Measurements from ENCODE around the gene HOXB5.

HOXB5 gene

DNA sequence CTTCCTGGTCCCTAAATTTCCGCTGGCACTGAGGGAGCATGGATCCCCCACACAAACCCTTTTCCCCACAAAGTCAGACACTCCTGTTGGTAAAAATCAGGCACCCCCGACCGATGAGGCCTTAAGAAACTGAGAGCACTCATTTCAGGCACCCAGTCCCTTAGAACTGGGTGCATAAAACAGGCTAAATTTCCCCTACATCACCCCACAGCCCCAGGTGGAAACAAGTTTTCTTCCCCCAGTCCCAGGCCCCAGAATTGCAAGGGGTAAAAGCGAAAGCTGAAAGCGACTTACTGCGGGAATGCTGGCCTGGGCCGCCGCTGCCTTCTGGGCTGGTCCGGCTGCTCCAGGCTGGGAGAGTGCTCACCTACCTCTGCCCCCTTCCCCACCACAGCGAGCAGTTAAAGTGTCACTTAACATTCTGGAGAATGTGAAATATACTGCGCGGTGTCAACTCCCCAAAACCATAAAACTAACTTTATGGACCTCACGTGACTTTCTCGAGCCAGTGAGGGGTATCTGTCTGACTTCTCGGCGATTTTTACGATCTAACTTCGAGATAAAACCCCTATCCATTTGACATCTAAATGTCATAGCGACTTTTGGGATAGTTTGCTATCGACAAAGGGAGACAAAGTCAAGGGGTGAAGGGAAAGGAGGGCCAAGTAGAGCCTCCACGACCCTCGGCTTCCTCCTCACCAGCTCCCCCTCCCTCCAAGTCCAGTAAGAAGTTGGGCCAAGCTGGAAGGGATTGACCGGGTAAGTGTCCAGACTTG, 3.6 kb downstream of the HOXB5 start, which contains the start of gene HOXB3:
Gene HOXB3 (minus strand): TSS at position 411 of the 776 bp plus-strand sequence. CDS start 37,767 bp downstream, outside the sequence.
- TF ChIP-seq, protein P1, sequence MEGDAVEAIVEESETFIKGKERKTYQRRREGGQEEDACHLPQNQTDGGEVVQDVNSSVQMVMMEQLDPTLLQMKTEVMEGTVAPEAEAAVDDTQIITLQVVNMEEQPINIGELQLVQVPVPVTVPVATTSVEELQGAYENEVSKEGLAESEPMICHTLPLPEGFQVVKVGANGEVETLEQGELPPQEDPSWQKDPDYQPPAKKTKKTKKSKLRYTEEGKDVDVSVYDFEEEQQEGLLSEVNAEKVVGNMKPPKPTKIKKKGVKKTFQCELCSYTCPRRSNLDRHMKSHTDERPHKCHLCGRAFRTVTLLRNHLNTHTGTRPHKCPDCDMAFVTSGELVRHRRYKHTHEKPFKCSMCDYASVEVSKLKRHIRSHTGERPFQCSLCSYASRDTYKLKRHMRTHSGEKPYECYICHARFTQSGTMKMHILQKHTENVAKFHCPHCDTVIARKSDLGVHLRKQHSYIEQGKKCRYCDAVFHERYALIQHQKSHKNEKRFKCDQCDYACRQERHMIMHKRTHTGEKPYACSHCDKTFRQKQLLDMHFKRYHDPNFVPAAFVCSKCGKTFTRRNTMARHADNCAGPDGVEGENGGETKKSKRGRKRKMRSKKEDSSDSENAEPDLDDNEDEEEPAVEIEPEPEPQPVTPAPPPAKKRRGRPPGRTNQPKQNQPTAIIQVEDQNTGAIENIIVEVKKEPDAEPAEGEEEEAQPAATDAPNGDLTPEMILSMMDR (conservative IDR thresholded peaks at IDR 0.05; ENCODE audit: low read depth, low read length) = no peak
- no peak for DNase-seq (ENCODE audit: low read depth)
- H3K4me3 ChIP-seq (ENCODE audit: low read depth, low read length) = no peak within 1 kb of the TSS

DNA sequence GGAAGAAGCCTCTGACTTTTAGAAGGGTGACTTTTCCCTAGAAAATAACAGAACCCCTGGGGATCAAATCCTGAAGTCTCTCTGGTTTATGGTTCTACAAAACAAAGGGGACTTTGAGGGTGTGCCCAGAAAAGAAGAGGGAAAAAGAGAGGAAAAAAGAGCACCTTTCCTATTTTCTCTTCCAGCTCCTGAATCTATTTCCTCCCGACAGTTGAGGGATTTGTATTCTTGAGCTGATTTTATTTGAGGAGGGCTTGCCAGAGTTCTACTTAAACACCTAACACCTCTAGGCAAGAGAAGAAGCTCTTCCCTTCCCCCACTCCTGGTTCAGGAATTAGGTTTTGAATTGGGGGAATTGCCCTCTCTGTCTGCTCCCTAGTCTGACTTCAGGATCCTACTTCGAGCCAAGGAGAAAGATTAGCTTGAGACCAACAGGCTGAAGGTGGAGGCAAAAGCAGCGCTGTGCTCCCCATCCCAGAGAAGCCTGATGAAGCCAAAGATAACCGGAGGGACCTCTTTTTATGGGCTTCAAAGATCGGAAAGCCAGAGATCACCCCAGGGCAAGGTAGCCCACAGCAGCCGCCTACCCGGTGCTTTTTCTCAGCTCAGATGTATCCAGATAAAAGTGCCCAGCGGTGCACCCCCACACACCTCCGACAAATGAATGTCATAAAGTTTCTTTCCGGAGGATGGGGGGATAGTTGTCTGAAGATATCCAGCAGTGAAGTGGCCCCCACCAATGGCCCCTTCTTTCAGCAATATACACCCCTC, 4.3 kb downstream of the HOXB5 start:
- no peak overlapping the region for H3K4me3 ChIP-seq (ENCODE audit: low read depth, low read length)
- TF ChIP-seq, protein P1 (conservative IDR thresholded peaks at IDR 0.05; ENCODE audit: low read depth, low read length) = no peak
- no peak for DNase-seq (ENCODE audit: low read depth)

DNA sequence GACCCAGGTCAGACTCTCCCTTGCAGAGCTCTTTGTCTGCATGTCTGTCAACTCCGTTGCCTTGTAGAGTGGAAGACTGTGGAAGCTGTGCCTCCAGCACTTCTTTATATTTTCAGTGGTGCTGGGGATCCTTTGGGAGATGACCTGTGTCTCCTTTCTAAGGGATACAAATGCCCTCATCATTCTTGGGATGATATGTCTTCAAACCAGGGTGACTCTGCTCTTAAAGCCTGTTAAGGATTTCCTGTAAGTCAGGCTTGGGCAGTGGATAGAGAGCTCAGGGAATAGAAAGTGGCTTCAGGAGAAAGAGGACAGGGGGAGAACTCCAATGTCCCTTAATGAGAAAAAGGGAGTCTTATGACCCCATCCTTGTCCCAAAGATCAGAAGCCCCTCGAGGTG, 5.1 kb downstream of the HOXB5 start:
- DNase-seq (ENCODE audit: low read depth) = no peak
- TF ChIP-seq, protein P1 (conservative IDR thresholded peaks at IDR 0.05; ENCODE audit: low read depth, low read length) = no peak
- no peak overlapping the region for H3K4me3 ChIP-seq (ENCODE audit: low read depth, low read length)

DNA sequence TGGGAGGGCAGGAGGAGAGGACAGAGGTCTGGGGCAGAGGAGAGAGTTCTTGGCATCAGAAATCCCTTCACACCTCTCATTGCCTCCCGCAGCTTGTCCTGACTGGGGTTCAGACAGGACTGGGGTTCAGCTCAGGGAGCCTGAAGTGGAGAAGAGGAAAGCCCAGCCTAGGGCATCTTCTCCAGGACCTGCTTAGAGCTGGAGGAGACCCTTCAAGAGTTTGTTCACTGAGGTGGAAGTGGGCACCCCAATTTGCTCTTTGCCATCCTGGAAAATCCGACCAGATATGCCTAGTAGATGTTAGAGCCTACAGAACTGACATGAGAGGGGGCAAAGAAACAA, 5.5 kb downstream of the HOXB5 start:
- no peak overlapping the region for H3K4me3 ChIP-seq (ENCODE audit: low read depth, low read length)
- TF ChIP-seq, protein P1 (conservative IDR thresholded peaks at IDR 0.05; ENCODE audit: low read depth, low read length) = no peak
- DNase-seq (ENCODE audit: low read depth) = no peak

DNA sequence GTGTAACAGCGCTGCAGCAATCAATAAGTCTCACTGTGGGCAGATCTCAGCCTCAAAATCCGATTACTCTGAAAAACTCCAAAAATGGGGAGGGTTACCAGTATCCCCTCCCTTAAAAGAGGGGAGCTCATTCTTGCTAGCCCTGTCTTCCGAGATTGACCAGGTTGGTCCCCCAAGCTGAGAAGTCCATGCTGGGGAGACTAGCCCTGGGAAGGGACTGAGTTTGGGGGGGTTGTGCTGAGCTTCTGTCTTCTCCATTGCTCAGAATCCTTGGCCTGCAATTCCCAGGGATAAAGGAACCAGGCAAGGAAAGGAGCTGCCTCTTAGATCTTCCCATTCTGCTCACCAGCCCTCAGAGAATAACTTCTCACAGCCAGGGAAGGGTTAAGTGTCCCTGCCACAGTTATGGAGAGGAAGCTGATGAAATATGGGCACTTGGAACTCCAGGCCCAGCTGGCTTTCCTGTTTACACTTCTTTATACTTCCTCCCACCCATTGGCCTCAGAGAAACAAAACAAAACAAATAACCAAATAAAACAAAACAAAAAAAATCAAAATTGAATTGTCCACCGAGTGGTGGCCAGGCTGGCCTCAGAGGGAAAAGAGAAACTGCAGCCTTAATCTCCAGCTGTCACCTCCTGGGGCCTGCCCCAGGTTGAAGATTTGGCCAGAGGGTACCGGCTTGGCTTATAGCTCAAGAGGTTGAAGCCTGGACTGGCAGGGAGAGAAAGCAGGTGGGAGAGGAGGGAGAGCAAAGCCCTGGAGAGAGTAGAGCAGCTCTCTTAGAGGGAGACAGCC, 6.1 kb downstream of the HOXB5 start:
- no peak for DNase-seq (ENCODE audit: low read depth)
- TF ChIP-seq, protein P1 (conservative IDR thresholded peaks at IDR 0.05; ENCODE audit: low read depth, low read length) = no peak
- no peak overlapping the region for H3K4me3 ChIP-seq (ENCODE audit: low read depth, low read length)

DNA sequence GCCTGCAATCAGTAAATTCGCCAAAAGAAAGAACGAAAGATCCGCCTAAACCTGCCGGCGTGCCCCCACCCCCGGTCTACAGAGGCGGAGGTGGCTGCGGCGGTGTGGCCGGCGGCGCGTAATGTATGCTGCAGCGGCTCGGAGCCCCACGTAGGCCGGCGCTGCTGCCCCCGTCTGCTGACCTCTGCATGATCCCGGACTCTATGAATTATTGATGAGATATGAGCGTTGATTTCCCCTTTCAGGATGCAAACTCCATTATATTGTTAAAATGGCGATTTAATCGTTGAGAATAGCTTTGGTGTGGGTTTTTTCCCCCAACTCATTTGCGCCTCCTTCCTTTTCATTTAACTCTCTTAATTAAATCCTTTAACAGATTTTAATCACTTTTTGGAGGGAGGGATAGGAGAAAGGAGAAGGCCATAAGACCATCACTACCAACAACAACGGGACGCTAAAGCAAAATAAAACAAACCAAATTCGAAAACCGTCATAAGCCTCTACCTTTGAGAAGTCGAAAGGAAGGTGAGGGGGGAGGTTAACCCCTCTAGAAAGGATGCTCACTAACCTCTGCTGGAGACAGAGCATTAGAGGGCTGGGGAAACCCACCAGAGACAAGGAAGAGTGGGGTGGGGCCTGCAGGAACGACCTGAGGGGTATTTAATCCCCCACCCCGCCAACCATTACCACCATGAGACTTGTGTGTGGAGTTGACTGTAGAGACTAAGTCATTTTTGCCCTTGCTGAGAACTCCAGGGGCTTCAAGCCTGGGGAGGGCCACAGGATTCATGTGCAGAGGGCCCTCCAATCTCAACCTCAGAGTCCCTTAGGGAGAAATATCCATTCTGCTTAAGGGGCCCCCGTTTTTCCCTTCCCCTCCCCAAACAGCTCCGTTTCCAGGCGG, 7.0 kb downstream of the HOXB5 start:
- TF ChIP-seq, protein P1 (conservative IDR thresholded peaks at IDR 0.05; ENCODE audit: low read depth, low read length) = no peak
- DNase-seq (ENCODE audit: low read depth) = no peak

More for the DNA sequence above, 7.0 kb downstream of the HOXB5 start:
- no peak overlapping the region for H3K4me3 ChIP-seq (ENCODE audit: low read depth, low read length)

Data from choroid plexus epithelial cell (primary cell).